ENCODE measurements around the gene CCZ1B. TPM values are rescaled to one million over a fixed set of nuclear protein-coding genes. Genes with fewer than 3 reads are reported as not detected.
"Not testable (repeated sequence)": the region's sequence is repeated elsewhere in the genome, so short reads cannot be mapped to it uniquely, and the experiment has no call there.

The CCZ1B gene
- total RNA-seq, 1 donor = 67.3 TPM

- not testable (repeated sequence) for H3K79me2 ChIP-seq (ENCODE audit: insufficient read depth, low read length); H3K4me3 ChIP-seq (ENCODE audit: insufficient read depth, low read length); H3K4me1 ChIP-seq (ENCODE audit: insufficient read depth, low read length); H3K4me2 ChIP-seq (ENCODE audit: insufficient read depth, low read length); H2AFZ ChIP-seq (ENCODE audit: low read length); H3K9me3 ChIP-seq (ENCODE audit: low read depth, low read length); H3K27me3 ChIP-seq (ENCODE audit: insufficient read depth, low read length); H4K20me1 ChIP-seq (ENCODE audit: insufficient read depth, low read length); H3K36me3 ChIP-seq (ENCODE audit: insufficient read depth, low read length); H3K27ac ChIP-seq (ENCODE audit: low read depth, low read length); DNase-seq (ENCODE audit: insufficient read length, low spot score, missing footprints)
Observed at GRCh38 chr7:6843092-6843491, 17.0 kb upstream of the CCZ1B start.

GRCh38 chr7:6842278-6842921, 16.3 kb upstream of the CCZ1B start:
- H3K27me3 ChIP-seq (ENCODE audit: insufficient read depth, low read length); H3K4me1 ChIP-seq (ENCODE audit: insufficient read depth, low read length); H2AFZ ChIP-seq (ENCODE audit: low read length); DNase-seq (ENCODE audit: insufficient read length, low spot score, missing footprints); H4K20me1 ChIP-seq (ENCODE audit: insufficient read depth, low read length); H3K4me3 ChIP-seq (ENCODE audit: insufficient read depth, low read length); H3K4me2 ChIP-seq (ENCODE audit: insufficient read depth, low read length); H3K36me3 ChIP-seq (ENCODE audit: insufficient read depth, low read length); H3K79me2 ChIP-seq (ENCODE audit: insufficient read depth, low read length); H3K9me3 ChIP-seq (ENCODE audit: low read depth, low read length); H3K27ac ChIP-seq (ENCODE audit: low read depth, low read length): not testable (repeated sequence)

GRCh38 chr7:6837081-6837480, 11.0 kb upstream of the CCZ1B start:
- not testable (repeated sequence) for H3K79me2 ChIP-seq (ENCODE audit: insufficient read depth, low read length); H3K4me2 ChIP-seq (ENCODE audit: insufficient read depth, low read length); H3K36me3 ChIP-seq (ENCODE audit: insufficient read depth, low read length); H4K20me1 ChIP-seq (ENCODE audit: insufficient read depth, low read length); H3K27me3 ChIP-seq (ENCODE audit: insufficient read depth, low read length); H2AFZ ChIP-seq (ENCODE audit: low read length); H3K4me1 ChIP-seq (ENCODE audit: insufficient read depth, low read length); DNase-seq (ENCODE audit: insufficient read length, low spot score, missing footprints); H3K9me3 ChIP-seq (ENCODE audit: low read depth, low read length); H3K27ac ChIP-seq (ENCODE audit: low read depth, low read length); H3K4me3 ChIP-seq (ENCODE audit: insufficient read depth, low read length)

GRCh38 chr7:6835521-6835920, 9.4 kb upstream of the CCZ1B start:
- not testable (repeated sequence) for H3K4me3 ChIP-seq (ENCODE audit: insufficient read depth, low read length); H3K36me3 ChIP-seq (ENCODE audit: insufficient read depth, low read length); H3K9me3 ChIP-seq (ENCODE audit: low read depth, low read length); H3K4me2 ChIP-seq (ENCODE audit: insufficient read depth, low read length); H3K27ac ChIP-seq (ENCODE audit: low read depth, low read length); H2AFZ ChIP-seq (ENCODE audit: low read length); H3K27me3 ChIP-seq (ENCODE audit: insufficient read depth, low read length); H3K79me2 ChIP-seq (ENCODE audit: insufficient read depth, low read length); DNase-seq (ENCODE audit: insufficient read length, low spot score, missing footprints); H3K4me1 ChIP-seq (ENCODE audit: insufficient read depth, low read length); H4K20me1 ChIP-seq (ENCODE audit: insufficient read depth, low read length)

GRCh38 chr7:6833636-6834035, 7.6 kb upstream of the CCZ1B start:
- DNase-seq (ENCODE audit: insufficient read length, low spot score, missing footprints) = no peak
- no peaks in the 10 kb centered on the region for H3K79me2 ChIP-seq (ENCODE audit: insufficient read depth, low read length)
- H3K4me3 ChIP-seq (ENCODE audit: insufficient read depth, low read length) = no peak overlapping the region
- TF ChIP-seq CTCF (IDR thresholded peaks at IDR 0.05; ENCODE audit: extremely low read depth, low read depth, low read length) = no peak
- no peaks in the 10 kb centered on the region for H3K9me3 ChIP-seq (ENCODE audit: low read depth, low read length)
- H2AFZ ChIP-seq (ENCODE audit: low read length) = no peak overlapping the region
- peaks cover 4% of the 10 kb centered on the region for H3K27me3 ChIP-seq (ENCODE audit: insufficient read depth, low read length)
- H3K36me3 ChIP-seq (ENCODE audit: insufficient read depth, low read length) = no peaks in the 10 kb centered on the region
- H3K4me1 ChIP-seq (ENCODE audit: insufficient read depth, low read length) = no peaks in the 10 kb centered on the region
- no peak overlapping the region for H3K27ac ChIP-seq (ENCODE audit: low read depth, low read length)
- no peaks in the 10 kb centered on the region for H4K20me1 ChIP-seq (ENCODE audit: insufficient read depth, low read length)
- no peak overlapping the region for H3K4me2 ChIP-seq (ENCODE audit: insufficient read depth, low read length)

- no peak for TF ChIP-seq CTCF (IDR thresholded peaks at IDR 0.05; ENCODE audit: extremely low read depth, low read depth, low read length)
- no peaks in the 10 kb centered on the region for H3K9me3 ChIP-seq (ENCODE audit: low read depth, low read length)
- no peak overlapping the region for H3K4me3 ChIP-seq (ENCODE audit: insufficient read depth, low read length)
- H3K36me3 ChIP-seq (ENCODE audit: insufficient read depth, low read length) = no peaks in the 10 kb centered on the region
- DNase-seq (ENCODE audit: insufficient read length, low spot score, missing footprints) = no peak
- H3K27ac ChIP-seq (ENCODE audit: low read depth, low read length) = no peak overlapping the region
- no peaks in the 10 kb centered on the region for H4K20me1 ChIP-seq (ENCODE audit: insufficient read depth, low read length)
- H3K27me3 ChIP-seq (ENCODE audit: insufficient read depth, low read length) = peaks cover 4% of the 10 kb centered on the region
- no peak overlapping the region for H2AFZ ChIP-seq (ENCODE audit: low read length)
- no peaks in the 10 kb centered on the region for H3K79me2 ChIP-seq (ENCODE audit: insufficient read depth, low read length)
- no peaks in the 10 kb centered on the region for H3K4me1 ChIP-seq (ENCODE audit: insufficient read depth, low read length)
- no peak overlapping the region for H3K4me2 ChIP-seq (ENCODE audit: insufficient read depth, low read length)
Observed at GRCh38 chr7:6831018-6831725, 5.1 kb upstream of the CCZ1B start.

- H3K9me3 ChIP-seq (ENCODE audit: low read depth, low read length); H3K4me2 ChIP-seq (ENCODE audit: insufficient read depth, low read length); H3K27ac ChIP-seq (ENCODE audit: low read depth, low read length); H3K27me3 ChIP-seq (ENCODE audit: insufficient read depth, low read length); DNase-seq (ENCODE audit: insufficient read length, low spot score, missing footprints); H3K79me2 ChIP-seq (ENCODE audit: insufficient read depth, low read length); H2AFZ ChIP-seq (ENCODE audit: low read length); H3K36me3 ChIP-seq (ENCODE audit: insufficient read depth, low read length); H3K4me3 ChIP-seq (ENCODE audit: insufficient read depth, low read length); H3K4me1 ChIP-seq (ENCODE audit: insufficient read depth, low read length); H4K20me1 ChIP-seq (ENCODE audit: insufficient read depth, low read length): not testable (repeated sequence)
Observed at GRCh38 chr7:6830026-6830425, 4.0 kb upstream of the CCZ1B start.
